Iris pigment epithelial cell (primary cell): ENCODE data around the gene DCBLD1.
"Not testable (repeated sequence)": the region's sequence is repeated elsewhere in the genome, so short reads cannot be mapped to it uniquely, and the experiment has no call there.

ENCODE experiments used
- DNase-seq: peaks from one replicate; pipeline ENCODE4 v3.0.0-alpha.2; 2011; ENCODE audit warnings: low read depth

Gene DCBLD1

DNA sequence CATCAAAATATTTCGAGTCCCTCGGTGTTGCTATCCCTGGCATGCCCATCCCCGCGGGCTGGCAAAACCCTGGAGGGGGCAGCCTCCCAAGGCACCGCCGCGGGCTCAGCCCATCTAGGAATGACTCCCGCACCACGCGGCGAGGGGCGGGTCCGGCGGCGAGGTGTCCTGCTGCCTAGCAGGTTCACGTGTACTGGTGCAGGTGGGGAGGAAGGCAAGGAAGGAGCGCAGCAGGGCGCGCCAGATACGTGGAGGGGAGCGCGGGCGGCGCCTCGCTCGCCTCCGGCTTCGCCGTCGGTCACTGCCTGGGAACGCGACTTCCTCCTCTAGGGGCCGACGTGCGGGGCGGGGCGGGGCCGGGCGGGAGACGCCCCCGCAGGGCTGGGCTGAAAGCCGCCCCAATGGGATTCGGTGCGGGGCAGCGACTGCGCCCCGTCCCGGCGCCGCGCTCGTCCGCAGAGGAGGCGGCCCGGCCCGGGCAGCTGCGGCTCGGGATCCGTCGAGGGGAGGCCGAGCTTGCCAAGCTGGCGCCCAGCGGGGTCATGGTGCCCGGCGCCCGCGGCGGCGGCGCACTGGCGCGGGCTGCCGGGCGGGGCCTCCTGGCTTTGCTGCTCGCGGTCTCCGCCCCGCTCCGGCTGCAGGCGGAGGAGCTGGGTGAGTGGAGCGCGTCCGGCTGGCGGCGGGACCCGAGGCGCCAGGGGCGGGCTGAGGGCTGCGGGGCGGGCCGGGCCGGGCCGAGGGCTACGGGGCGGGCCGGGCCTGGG lies at the start of gene DCBLD1:
TSS of gene DCBLD1 (plus strand) at position 435 of the 764 bp plus-strand sequence. CDS start at position 543, 108 bp downstream.
- peak; percentile 82 for DNase-seq

GRCh38 chr6:117440706-117441525 lies 41.6 kb upstream of the DCBLD1 start:
- DNase-seq = peak; percentile 96

DNA sequence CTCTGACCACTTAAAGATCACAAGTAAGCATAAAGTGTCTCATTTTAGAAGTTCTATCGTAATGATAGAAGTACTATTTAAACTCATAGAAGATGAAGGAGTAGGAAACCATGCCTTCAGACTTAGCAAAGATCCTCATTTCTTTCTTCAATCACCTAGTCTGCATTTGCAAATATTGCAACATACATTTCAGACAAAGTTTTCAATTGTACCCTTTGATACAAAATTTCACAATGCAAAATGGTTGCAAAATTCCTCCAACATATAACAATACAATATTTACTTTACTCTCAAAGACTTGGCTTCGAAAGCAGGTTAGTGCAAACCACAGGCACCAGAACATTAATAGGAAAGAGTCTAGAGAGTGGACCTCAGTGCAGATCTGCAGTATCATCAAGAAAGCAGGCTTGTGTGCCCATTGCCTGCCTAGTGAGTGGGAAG lies 40.6 kb upstream of the DCBLD1 start:
- DNase-seq = peak; percentile 88

DNA sequence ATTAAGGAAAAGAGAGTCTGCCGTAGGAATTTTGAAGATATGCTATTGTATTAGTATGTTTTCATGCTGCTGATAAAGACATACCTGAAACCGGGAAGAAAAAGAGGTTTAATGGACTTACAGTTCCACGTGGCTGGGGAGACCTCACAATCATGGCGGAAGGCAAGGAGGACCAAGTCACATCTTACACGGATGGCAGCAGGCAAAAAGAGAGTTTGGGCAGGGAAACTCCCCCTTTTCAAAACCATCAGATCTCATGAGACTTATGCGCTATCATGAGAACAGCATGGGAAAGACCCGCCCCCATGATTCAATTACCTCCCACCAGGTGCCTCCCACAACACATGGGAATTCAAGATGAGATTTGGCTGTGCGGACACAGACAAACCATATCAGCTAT lies 40.2 kb upstream of the DCBLD1 start:
- DNase-seq = not testable (repeated sequence)

GRCh38 chr6:117444600-117444999 lies 37.9 kb upstream of the DCBLD1 start:
- peak; percentile 91 for DNase-seq

DNA sequence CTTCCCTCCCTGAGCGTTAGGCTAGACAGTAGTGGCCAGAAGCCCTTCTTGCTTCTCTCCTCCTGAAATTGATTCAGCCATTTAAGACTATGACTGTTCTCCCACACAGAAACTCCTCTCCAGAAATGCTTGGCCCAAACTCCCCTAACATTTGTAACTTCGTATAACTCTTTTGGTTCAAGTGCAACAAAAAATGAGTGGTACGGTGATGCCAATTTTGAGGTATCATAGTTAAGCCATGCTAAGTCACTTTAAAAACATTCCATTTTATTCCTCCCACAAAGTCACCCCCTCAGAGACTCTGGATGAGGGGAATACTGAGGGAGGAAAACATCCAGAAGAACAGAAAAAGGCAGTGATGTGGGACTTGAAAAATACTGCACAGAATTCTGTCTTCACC lies 35.6 kb upstream of the DCBLD1 start:
- no peak for DNase-seq

- DNase-seq = peak; percentile 14
Observed at GRCh38 chr6:117448011-117448410, 34.5 kb upstream of the DCBLD1 start.

DNA sequence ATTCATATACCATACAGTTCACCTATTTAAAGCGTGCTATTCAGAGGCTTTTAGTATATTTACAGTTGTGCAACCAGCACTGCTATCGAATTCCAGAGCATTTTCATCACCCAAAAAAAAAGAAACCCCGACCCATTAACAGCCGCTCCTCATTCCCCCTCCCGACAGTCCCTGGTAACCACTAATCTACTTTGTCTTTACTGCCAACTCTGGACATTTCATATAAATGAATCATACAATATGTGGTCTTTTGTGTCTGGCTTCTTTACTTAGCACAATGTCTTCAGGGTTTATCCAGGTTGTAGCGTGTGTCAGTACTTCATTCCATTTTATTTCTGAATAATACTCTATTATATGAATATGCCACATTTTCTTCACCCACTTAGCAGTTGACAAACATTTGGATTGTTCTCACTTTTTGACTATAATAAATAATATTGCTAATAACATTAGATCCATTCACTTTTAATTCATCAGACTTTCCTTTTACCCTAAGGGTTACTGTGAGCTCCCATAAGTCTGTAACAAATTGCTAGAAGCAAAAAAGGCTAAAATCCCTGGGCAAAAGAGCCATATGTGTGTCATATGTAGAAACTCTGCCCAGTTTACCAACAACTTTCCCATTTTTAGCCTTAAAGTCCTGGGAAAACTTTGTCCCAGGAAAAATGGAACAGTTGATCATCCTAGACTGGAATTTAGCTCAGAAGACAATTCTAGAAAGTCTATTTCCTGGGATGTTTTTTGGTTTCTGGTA lies 33.6 kb upstream of the DCBLD1 start:
- peak; percentile 98 for DNase-seq

GRCh38 chr6:117449549-117450439 lies 32.7 kb upstream of the DCBLD1 start:
- DNase-seq = peak; percentile 83

- DNase-seq = peak; percentile 50
Observed at GRCh38 chr6:117451671-117452070, 30.8 kb upstream of the DCBLD1 start.

- DNase-seq = no peak
Observed at GRCh38 chr6:117456250-117456649, 26.2 kb upstream of the DCBLD1 start.

DNA sequence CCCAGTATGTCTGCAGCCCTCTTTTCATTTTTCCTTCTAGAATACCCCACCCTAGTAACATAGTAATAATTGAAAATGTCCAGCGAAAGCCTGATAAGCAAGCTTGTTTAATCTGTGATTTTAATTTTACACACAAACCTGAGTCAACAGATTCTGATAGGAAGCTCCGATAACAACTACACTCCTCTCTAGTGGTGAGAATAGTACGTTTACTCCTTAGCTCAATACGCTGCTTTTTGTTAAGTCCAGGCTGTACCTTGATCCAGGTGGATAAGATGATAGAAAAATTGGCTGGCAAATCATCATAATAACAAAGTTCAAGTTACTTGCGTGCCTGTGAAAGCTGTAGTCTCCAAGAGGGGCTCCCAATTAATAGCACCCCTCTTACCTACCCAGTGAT lies 25.5 kb upstream of the DCBLD1 start:
- no peak for DNase-seq

DNA sequence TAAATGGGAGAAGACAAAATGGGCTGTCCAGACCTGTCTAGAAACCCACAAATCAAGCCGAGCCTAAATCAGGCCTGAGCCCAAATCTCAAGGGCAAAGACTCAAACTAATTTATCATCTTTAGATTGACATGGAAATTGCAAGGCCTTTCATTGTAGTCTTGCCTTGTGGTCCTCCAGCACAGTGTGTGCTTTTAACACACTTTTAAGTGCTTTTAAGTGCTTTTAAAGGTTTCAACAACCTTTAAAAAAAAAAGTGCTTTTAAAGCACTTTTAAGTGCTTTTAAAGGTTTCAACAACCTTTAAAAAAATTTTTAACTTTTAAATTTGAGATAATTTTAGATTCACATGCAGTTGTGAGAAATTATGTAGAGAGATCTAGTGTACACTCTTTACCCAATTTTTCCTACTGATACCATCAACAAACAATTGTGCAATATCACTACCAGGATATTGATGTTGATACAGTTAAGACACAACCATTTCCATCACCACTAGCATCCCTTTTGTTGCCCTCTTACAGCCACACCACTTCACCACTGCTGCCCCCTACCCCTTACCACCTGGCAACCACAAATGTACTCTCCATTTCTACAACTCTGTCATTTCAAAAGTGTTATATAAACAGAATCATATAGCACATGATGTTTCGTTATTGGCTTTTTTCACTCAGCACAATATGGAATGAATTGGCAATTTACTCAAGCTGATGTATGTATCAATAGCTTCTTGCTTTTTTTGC lies 23.1 kb upstream of the DCBLD1 start:
- no peak for DNase-seq

DNA sequence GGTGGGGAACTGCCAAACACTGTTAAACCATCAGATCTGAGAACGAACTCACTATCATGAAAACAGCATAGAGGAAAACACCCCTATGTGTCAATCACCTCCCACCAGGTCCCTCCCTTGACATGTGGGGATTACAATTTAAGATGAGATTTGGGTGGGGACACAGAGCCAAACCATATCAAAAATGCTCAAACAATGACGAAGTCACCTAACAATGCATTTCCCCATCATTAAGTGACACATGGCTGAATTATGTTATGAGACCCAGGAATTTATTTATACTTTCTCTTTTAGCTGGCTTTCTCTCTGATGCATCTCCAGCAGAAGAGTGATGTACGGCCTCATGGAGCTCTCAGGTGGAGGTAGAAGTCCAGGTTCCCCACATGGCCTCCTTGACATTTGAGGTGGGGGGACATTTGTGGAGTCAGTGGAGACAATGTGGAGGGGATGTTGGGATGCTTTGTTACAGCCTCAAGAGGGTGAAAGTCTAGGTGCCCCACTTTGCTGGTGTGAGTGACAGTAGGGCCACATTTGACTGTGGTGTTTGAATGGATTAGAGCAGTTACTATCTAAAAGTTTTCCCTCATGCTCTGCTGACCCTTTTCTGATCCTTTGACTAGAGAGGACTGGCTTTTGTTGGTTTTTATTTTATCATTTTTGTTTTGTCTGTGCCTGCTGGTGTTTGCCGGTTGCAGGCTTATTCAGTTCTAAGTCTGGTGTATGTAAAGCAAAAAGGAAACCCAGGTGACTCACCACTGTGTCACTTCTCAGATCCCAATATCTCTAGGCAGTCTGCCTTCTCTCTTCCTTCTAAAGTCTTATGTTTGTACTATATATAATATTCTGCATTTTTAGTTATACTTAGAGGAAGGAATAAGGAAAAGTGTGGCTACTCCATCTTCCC lies 18.5 kb upstream of the DCBLD1 start:
- peak; percentile 79 for DNase-seq

DNA sequence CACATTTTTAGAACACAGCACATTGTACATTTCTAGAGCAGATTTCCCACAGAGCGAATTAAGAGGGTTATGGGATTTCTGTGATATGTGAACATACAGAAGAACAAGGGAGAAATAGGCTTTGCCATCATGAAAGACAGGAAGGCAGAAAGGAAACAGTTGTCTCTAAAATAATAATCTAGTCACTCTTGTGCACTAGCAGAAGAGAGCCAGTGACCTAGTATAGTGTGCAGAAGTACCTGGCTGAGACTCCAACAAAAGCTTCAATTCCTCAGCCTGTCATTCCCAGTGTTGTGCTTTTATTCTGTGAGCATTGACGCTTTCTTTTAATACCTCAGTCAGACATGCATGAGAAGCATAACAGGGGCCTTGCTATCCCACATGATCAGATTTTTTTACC lies 17.8 kb upstream of the DCBLD1 start:
- DNase-seq = no peak

- no peak for DNase-seq
Observed at GRCh38 chr6:117465691-117466090, 16.8 kb upstream of the DCBLD1 start.

DNA sequence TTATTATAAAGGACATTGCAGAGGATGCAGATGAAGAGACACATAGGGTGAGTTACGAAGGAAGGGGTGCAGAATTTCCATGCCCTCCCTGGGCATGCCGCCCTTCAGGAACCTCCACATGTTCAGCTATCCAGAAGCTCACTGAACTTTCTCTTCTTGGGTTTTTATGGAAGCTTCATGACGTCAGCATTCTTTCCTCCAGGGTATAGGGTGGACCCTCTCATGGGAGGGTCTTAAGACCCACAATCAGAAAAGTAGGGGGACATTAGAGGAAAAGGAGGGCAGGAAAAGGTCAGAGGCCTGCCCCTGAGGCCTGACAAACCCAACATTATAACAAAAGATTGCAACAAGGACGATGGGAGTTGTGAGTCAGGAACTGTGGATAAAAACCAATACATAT lies 14.6 kb upstream of the DCBLD1 start:
- DNase-seq = no peak

- not testable (repeated sequence) for DNase-seq
Observed at GRCh38 chr6:117468527-117468926, 13.9 kb upstream of the DCBLD1 start.

GRCh38 chr6:117469356-117469755 lies 13.1 kb upstream of the DCBLD1 start:
- DNase-seq = no peak

- DNase-seq = no peak
Observed at GRCh38 chr6:117469791-117470190, 12.7 kb upstream of the DCBLD1 start.
